Endothelial cell of umbilical vein (primary cell): Measurements from ENCODE around the gene PNMA8A. TPM values are rescaled to one million over a fixed set of nuclear protein-coding genes. Genes with fewer than 3 reads are reported as not detected.

Experiments
- BruUV-seq: library from RNA; stranded (reverse); fragments of 400-500 nt; replicated peaks from 2 replicates; lab custom pipeline; 2021; lab: Mats Ljungman, UMichigan
- CTCF ChIA-PET: fragments of 300-600, 350-600 bp; sonication (Branson Sonifier 250); formaldehyde crosslinking; loops from one replicate; lab custom pipeline; 2021; ENCODE audit warnings: antibody characterized with exemption, inconsistent platforms; lab: Charles Lee
- POLR2A ChIA-PET: fragments of 300-600, 350-600 bp; sonication (Branson Sonifier 250); formaldehyde crosslinking; loops from one replicate; lab custom pipeline; 2021; ENCODE audit warnings: antibody characterized with exemption, inconsistent platforms; lab: Charles Lee
- DNase-seq: peaks from one replicate; pipeline ENCODE4 v3.0.0-alpha.2; 2011; ENCODE audit warnings: low read depth, low spot score
- FAIRE-seq: peaks from 2 replicates; lab custom pipeline; 2011; peaks lifted over from hg19 to GRCh38; lab: Jason Lieb, UNC
- H2AFZ ChIP-seq: 2 replicates; pipeline ENCODE4 v1.6.0; 2012; ENCODE audit warnings: low read depth, low read length, control low read depth, inconsistent platforms
- H3K27ac ChIP-seq: 2 replicates; pipeline ENCODE4 v1.5.1; 2011; ENCODE audit warnings: low read depth, mild to moderate bottlenecking, control low read depth, low read length, moderate library complexity; ENCODE audit not compliant: insufficient read depth
- H3K27me3 ChIP-seq, 2 experiments: 2 replicates each; pipeline versions ENCODE4 v1.6.0 to v1.6.1; 2011; ENCODE audit warnings: low read length in 2 of 2, mixed read lengths in 1 of 2; ENCODE audit not compliant: control insufficient read depth in 2 of 2, insufficient read depth in 2 of 2
- H3K36me3 ChIP-seq, 2 experiments: 2 replicates in 1 of 2; 3 replicates in 1 of 2; pipeline ENCODE4 v1.5.1; 2011; ENCODE audit warnings: low read length in 2 of 2, mild to moderate bottlenecking in 1 of 2, moderate library complexity in 1 of 2; ENCODE audit not compliant: control insufficient read depth in 2 of 2, insufficient read depth in 2 of 2; ENCODE audit errors: extremely low read depth in 1 of 2
- H3K4me1 ChIP-seq: 3 replicates; pipeline ENCODE4 v1.5.1; 2011; ENCODE audit warnings: mild to moderate bottlenecking, low read length; ENCODE audit not compliant: control insufficient read depth, insufficient read depth; ENCODE audit errors: extremely low read depth
- H3K4me2 ChIP-seq: 2 replicates; pipeline ENCODE4 v1.6.1; 2011; ENCODE audit warnings: low read length, control low read depth, mixed read lengths; ENCODE audit not compliant: insufficient read depth
- H3K4me3 ChIP-seq, 3 experiments: fragments of 200-600 bp in 1 of 3; sonication (generic), shearing (Covaris generic) in 1 of 3; replicated peaks in 1 of 3; 2 replicates each; pipeline ENCODE4 v1.5.1; 2011 to 2016; ENCODE audit warnings: control low read depth in 3 of 3, low read length in 3 of 3, mild to moderate bottlenecking in 2 of 3, inconsistent platforms in 1 of 3, low read depth in 1 of 3, moderate library complexity in 1 of 3; ENCODE audit not compliant: insufficient read depth in 1 of 3
- H3K79me2 ChIP-seq: 2 replicates; pipeline ENCODE4 v1.6.0; 2012; ENCODE audit warnings: low read length, inconsistent platforms; ENCODE audit not compliant: control insufficient read depth, insufficient read depth
- H3K9ac ChIP-seq: replicated peaks from 2 replicates; pipeline ENCODE3; 2011; ENCODE audit warnings: low read length, control low read depth; ENCODE audit not compliant: insufficient read depth; ENCODE audit errors: extremely low read depth
- H3K9me1 ChIP-seq: replicated peaks from 3 replicates; pipeline ENCODE4 v1.6.0; 2011; ENCODE audit warnings: mild to moderate bottlenecking, low read length; ENCODE audit not compliant: control insufficient read depth, insufficient read depth; ENCODE audit errors: extremely low read depth
- H3K9me3 ChIP-seq: replicated peaks from 2 replicates; pipeline ENCODE4 v1.5.1; 2012; ENCODE audit warnings: low read length, inconsistent platforms; ENCODE audit not compliant: control insufficient read depth, insufficient read depth
- H4K20me1 ChIP-seq: replicated peaks from 2 replicates; pipeline ENCODE3; 2011; ENCODE audit warnings: mild to moderate bottlenecking, low read length; ENCODE audit not compliant: control insufficient read depth, insufficient read depth; ENCODE audit errors: extremely low read depth
- EZH2 ChIP-seq: IDR thresholded peaks from 2 replicates; pipeline ENCODE4 v1.6.1; 2012; ENCODE audit warnings: borderline replicate concordance, low read depth, mild to moderate bottlenecking, moderate library complexity, low read length, inconsistent platforms; ENCODE audit not compliant: severe bottlenecking
- JUN ChIP-seq: IDR thresholded peaks from 2 replicates; pipeline ENCODE4 v1.6.1; 2011; ENCODE audit warnings: borderline replicate concordance, low read depth; ENCODE audit not compliant: insufficient read length, insufficient read depth
- POLR2AphosphoS5 ChIP-seq: IDR thresholded peaks from 2 replicates; pipeline ENCODE4 v1.6.1; 2012; ENCODE audit warnings: low read depth, mild to moderate bottlenecking, control low read depth, low read length, moderate library complexity; ENCODE audit not compliant: insufficient read depth
- dilution Hi-C: fragments of 300-500 bp; cut with MboI; formaldehyde crosslinking; loops from one replicate; pipeline ENCODE4 v1.15.0; 2019; ENCODE audit warnings: low sequenced_read_pairs; ENCODE audit not compliant: extremely low pct_ligation_motif_present
- intact Hi-C: fragments of 100-400 bp; cut with micrococcal nuclease; formaldehyde crosslinking; loops from one replicate; pipeline ENCODE4 v1.10.0; 2022
- polyA plus RNA-seq, 4 experiments: library from polyadenylated mRNA; depleted of rRNA in 3 of 4; stranded (reverse) in 3 of 4; unstranded in 1 of 4; fragments of >200 nt; gene quantifications; 2 replicates each; pipeline versions ENCODE4 v1.2.1 to v1.2.3, GENCODE V29; 2011 to 2012; ENCODE audit warnings: missing spikeins in 1 of 4
- total RNA-seq: library from RNA; stranded (reverse); gene quantifications from 2 replicates; pipeline ENCODE4 v1.2.3, GENCODE V29; 2021
- TF ChIP-seq, protein P1 (sequence below), 2 donors: IDR thresholded peaks; 1 replicate in 1 of 2; 2 replicates in 1 of 2; pipeline ENCODE4 v1.5.1; 2011; ENCODE audit warnings: low read length in 2 of 2, mild to moderate bottlenecking in 2 of 2, moderate library complexity in 2 of 2, control low read depth in 1 of 2, inconsistent platforms in 1 of 2, low read depth in 1 of 2; ENCODE audit not compliant: insufficient read depth in 1 of 2; ENCODE audit errors: extremely low read depth in 1 of 2

PNMA8A gene
- total and polyA plus RNA-seq, 2 donors (not counting 3 experiments of a cell fraction or from before 2014, with no cell fraction given), result 0.25 to 0.27 TPM

DNA sequence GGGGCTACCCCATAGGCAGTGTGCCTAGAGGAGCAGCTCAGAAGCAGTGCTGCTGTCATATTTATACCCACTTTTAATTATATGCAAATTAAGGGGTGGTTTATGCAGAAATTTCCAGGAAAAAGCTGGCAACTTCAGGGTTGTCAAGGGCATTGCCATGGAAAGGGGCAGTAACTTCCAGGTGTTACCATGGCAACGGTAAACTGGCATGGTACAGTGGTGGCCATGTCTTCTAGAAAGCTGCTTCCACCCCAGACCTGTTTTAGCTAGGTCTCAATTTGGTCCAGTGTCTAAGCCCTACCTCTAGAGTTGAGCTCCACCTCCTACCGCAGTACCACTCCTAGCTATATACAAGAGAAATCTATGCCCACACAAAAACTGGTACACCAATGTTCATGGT is 11.3 kb downstream of the PNMA8A start:
- Histone ChIP-seq H2AFZ (no peak overlapping the region), H3K27ac (no peak overlapping the region), H3K36me3 (no peaks in the 10 kb centered on the region), H3K4me1 (no peaks in the 10 kb centered on the region), H3K4me2 (no peak overlapping the region), H3K79me2 (no peaks in the 10 kb centered on the region), H3K9ac (no peak overlapping the region), H4K20me1 (no peaks in the 10 kb centered on the region), H3K4me3 (no peak overlapping the region), H3K27me3 (peaks cover 0 to 3% of the 10 kb centered on the region in 2 experiments), H3K9me1 (no peaks in the 10 kb centered on the region), H3K9me3 (no peaks in the 10 kb centered on the region)
- ChIA-PET POLR2A (no interaction called here), CTCF (interaction anchor here (1.2 kb wide), 1 partner anchor 15 kb away, joined by 3 read pairs; no protein-coding TSS in a partner anchor)
- intact Hi-C loops (no loop called here), dilution Hi-C loops (no loop called here)
- TF ChIP-seq, protein P1, sequence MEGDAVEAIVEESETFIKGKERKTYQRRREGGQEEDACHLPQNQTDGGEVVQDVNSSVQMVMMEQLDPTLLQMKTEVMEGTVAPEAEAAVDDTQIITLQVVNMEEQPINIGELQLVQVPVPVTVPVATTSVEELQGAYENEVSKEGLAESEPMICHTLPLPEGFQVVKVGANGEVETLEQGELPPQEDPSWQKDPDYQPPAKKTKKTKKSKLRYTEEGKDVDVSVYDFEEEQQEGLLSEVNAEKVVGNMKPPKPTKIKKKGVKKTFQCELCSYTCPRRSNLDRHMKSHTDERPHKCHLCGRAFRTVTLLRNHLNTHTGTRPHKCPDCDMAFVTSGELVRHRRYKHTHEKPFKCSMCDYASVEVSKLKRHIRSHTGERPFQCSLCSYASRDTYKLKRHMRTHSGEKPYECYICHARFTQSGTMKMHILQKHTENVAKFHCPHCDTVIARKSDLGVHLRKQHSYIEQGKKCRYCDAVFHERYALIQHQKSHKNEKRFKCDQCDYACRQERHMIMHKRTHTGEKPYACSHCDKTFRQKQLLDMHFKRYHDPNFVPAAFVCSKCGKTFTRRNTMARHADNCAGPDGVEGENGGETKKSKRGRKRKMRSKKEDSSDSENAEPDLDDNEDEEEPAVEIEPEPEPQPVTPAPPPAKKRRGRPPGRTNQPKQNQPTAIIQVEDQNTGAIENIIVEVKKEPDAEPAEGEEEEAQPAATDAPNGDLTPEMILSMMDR (IDR thresholded peaks at IDR 0.05; ENCODE audit: extremely low read depth in 1 of 2, insufficient read depth in 1 of 2, low read depth in 1 of 2, low read length in 2 of 2), result no peak
- DNase-seq, result no peak
- FAIRE-seq, result no peak
- no TSS peak for BruUV-seq

DNA sequence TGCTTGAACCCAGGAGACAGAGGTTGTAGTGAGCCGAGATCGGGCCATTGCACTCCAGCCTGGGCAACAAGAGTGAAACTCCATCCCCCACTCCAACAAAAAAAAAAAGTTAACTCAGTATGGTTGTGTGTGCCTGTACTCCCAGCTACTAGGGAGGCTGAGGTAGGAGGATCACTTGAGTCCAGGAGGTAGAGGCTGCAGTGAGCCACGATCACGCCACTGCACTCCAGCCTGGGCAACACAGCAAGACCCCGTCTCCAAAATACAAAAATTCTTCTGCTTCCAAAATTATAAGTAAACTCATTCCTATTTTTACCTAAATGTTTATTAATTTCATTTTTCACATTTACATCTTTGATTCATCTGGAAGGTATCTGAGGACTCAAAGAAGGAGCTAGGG is 14.4 kb downstream of the PNMA8A start:
- no peak for DNase-seq
- Histone ChIP-seq H3K36me3 (no peaks in the 10 kb centered on the region), H3K4me1 (no peaks in the 10 kb centered on the region), H3K4me3 (no peak overlapping the region), H2AFZ (no peak overlapping the region), H3K9ac (no peak overlapping the region), H4K20me1 (no peaks in the 10 kb centered on the region), H3K27ac (no peak overlapping the region), H3K9me1 (no peaks in the 10 kb centered on the region), H3K27me3 (peaks cover 3 to 4% of the 10 kb centered on the region in 2 experiments), H3K79me2 (no peaks in the 10 kb centered on the region), H3K4me2 (no peak overlapping the region), H3K9me3 (no peaks in the 10 kb centered on the region)
- ChIA-PET CTCF (interaction anchor here (0.9 to 1.1 kb wide), 2 partner anchors 9 to 17 kb away, joined by 3 read pairs; no protein-coding TSS in a partner anchor), POLR2A (no interaction called here)
- no peak for TF ChIP-seq JUN
- no peak for TF ChIP-seq EZH2
- no peak for TF ChIP-seq POLR2AphosphoS5
- TF ChIP-seq, protein P1 (IDR thresholded peaks at IDR 0.05; ENCODE audit: extremely low read depth in 1 of 2, insufficient read depth in 1 of 2, low read depth in 1 of 2, low read length in 2 of 2), result no peak
- no TSS peak for BruUV-seq
- FAIRE-seq, result no peak
- dilution Hi-C loops (no loop called here), intact Hi-C loops (no loop called here)
